ENCODE data around the gene DNASE1L1. TPM values are rescaled to one million over a fixed set of nuclear protein-coding genes. Genes with fewer than 3 reads are reported as not detected.
"Not testable (repeated sequence)": the region's sequence is repeated elsewhere in the genome, so short reads cannot be mapped to it uniquely, and the experiment has no call there.

Gene DNASE1L1
- total RNA-seq, 4 donors from 2014 or later = 11.1 to 29.3 (median 22.3) TPM

GRCh38 chrX:154398668-154399526, 10.2 kb downstream of the DNASE1L1 start:
- Histone ChIP-seq H3K27me3 (no peaks in the 10 kb centered on the region), H3K27ac (peak overlapping the region; percentile 92 to 100 (median 96)), H3K9me3 (no peaks in the 10 kb centered on the region), H3K4me1 (peaks cover 0 to 40% (median 4%) of the 10 kb centered on the region in 3 donors), H3K36me3 (peaks cover 0 to 36% of the 10 kb centered on the region in 2 donors), H3K4me3 (peak overlapping the region; percentile 73 to 97)
- peak; percentile 63 for ATAC-seq
- TF ChIP-seq POLR2A (IDR thresholded peaks at IDR 0.05) = no peak
- TF ChIP-seq CTCF (IDR thresholded peaks at IDR 0.05) = peak; percentile 63 to 85 (median 82)
- no peak for TF ChIP-seq EP300 (IDR thresholded peaks at IDR 0.05)
- no peak for TF ChIP-seq POLR2AphosphoS5 (IDR thresholded peaks at IDR 0.05)
- WGBS, 2 donors (ENCODE audit: low coverage in 1 of 2) = 56% methylated on average over 21 of the region's 49 CpGs; no CpG with 5 or more reads in 1 of the 2 donors

GRCh38 chrX:154397888-154398667, 11.0 kb downstream of the DNASE1L1 start, which contains the start of gene RPL10:
TSS of gene RPL10 (plus strand) at chrX:154398377. CDS start at chrX:154398520, 143 bp downstream.
- Histone ChIP-seq H3K4me1 (peaks cover 0 to 40% (median 4%) of the 10 kb centered on the region in 3 donors), H3K9me3 (no peaks in the 10 kb centered on the region), H3K27me3 (no peaks in the 10 kb centered on the region), H3K4me3 (peak within 1 kb of the TSS; percentile 73 to 97), H3K36me3 (peaks cover 0 to 32% of the 10 kb centered on the region in 2 donors), H3K27ac (peak within 1 kb of the TSS; percentile 92 to 100 (median 96))
- no peak for TF ChIP-seq EP300 (IDR thresholded peaks at IDR 0.05)
- TF ChIP-seq CTCF (IDR thresholded peaks at IDR 0.05) = no peak
- TF ChIP-seq POLR2AphosphoS5 (IDR thresholded peaks at IDR 0.05) = peak; percentile 100
- TF ChIP-seq POLR2A (IDR thresholded peaks at IDR 0.05) = peak; percentile 95 to 98
- 44% methylated on average over 15 of the region's 69 CpGs; no CpG with 5 or more reads in 1 of the 2 donors for whole genome bisulfite sequencing, 2 donors (ENCODE audit: low coverage in 1 of 2)
- peak; percentile 95 for ATAC-seq

- ATAC-seq = peak; percentile 78
- Histone ChIP-seq H3K4me3 (peak overlapping the region; percentile 73 to 97), H3K36me3 (peaks cover 0 to 25% of the 10 kb centered on the region in 2 donors), H3K27ac (peak overlapping the region; percentile 92 to 100 (median 96)), H3K27me3 (no peaks in the 10 kb centered on the region), H3K9me3 (no peaks in the 10 kb centered on the region), H3K4me1 (peaks cover 0 to 40% (median 4%) of the 10 kb centered on the region in 3 donors)
- WGBS, 2 donors (ENCODE audit: low coverage in 1 of 2) = 52% methylated on average over 8 of the region's 53 CpGs; no CpG with 5 or more reads in 1 of the 2 donors
- TF ChIP-seq CTCF (IDR thresholded peaks at IDR 0.05) = no peak
- TF ChIP-seq POLR2AphosphoS5 (IDR thresholded peaks at IDR 0.05) = peak; percentile 13
- TF ChIP-seq POLR2A (IDR thresholded peaks at IDR 0.05) = peak; percentile 38 to 55
- TF ChIP-seq EP300 (IDR thresholded peaks at IDR 0.05) = no peak
Measured at GRCh38 chrX:154396973-154397887, 11.8 kb downstream of the DNASE1L1 start.

GRCh38 chrX:154396363-154396762, 12.7 kb downstream of the DNASE1L1 start:
- WGBS, 2 donors (ENCODE audit: low coverage in 1 of 2) = 80 to 100% methylated on average over 1 to 3 of the region's 17 CpGs
- H3K4me3 ChIP-seq, H3K9me3 ChIP-seq, ATAC-seq, H3K27me3 ChIP-seq: not testable (repeated sequence)
- H3K27ac ChIP-seq = peak overlapping the region in 3 of 4 donors; percentile 92 to 100 (median 96)
- H3K4me1 ChIP-seq = peaks cover 0 to 37% (median 4%) of the 10 kb centered on the region in 3 donors
- peaks cover 0 to 24% of the 10 kb centered on the region in 2 donors for H3K36me3 ChIP-seq

GRCh38 chrX:154389812-154390747, 19.0 kb downstream of the DNASE1L1 start:
- H3K27ac ChIP-seq = peak overlapping the region in 3 of 4 donors; percentile 74 to 83 (median 78)
- peak overlapping the region in 1 of 2 donors; percentile 44 for H3K4me3 ChIP-seq
- H3K4me1 ChIP-seq, H3K36me3 ChIP-seq, H3K9me3 ChIP-seq, H3K27me3 ChIP-seq: not testable (repeated sequence)
- WGBS, 2 donors (ENCODE audit: low coverage in 1 of 2) = no CpG with 5 or more reads among the region's 121 CpGs
- peak; percentile 88 for ATAC-seq

GRCh38 chrX:154388649-154389048, 20.4 kb downstream of the DNASE1L1 start:
- H3K36me3 ChIP-seq, ATAC-seq, H3K27me3 ChIP-seq, H3K4me3 ChIP-seq, H3K9me3 ChIP-seq, H3K27ac ChIP-seq: not testable (repeated sequence)
- WGBS, 2 donors (ENCODE audit: low coverage in 1 of 2) = no CpG with 5 or more reads among the region's 16 CpGs
- H3K4me1 ChIP-seq = peaks cover 0 to 11% (median 0%) of the 10 kb centered on the region in 3 donors

GRCh38 chrX:154388094-154388493, 21.0 kb downstream of the DNASE1L1 start:
- not testable (repeated sequence) for H3K27me3 ChIP-seq, H3K27ac ChIP-seq, H3K4me3 ChIP-seq, H3K9me3 ChIP-seq, H3K36me3 ChIP-seq
- ATAC-seq = peak; percentile 26
- no CpG with 5 or more reads among the region's 20 CpGs for WGBS, 2 donors (ENCODE audit: low coverage in 1 of 2)
- H3K4me1 ChIP-seq = peaks cover 0 to 16% (median 0%) of the 10 kb centered on the region in 3 donors
